HG03571 (cell line): Measurements from ENCODE around the gene PPAT.
"Not testable (repeated sequence)": the region's sequence is repeated elsewhere in the genome, so short reads cannot be mapped to it uniquely, and the experiment has no call there.

Experiments used
- ATAC-seq: cut with Tn5 transposase; IDR thresholded peaks from one replicate; pipeline ENCODE4 v1.9.1; 2021; ENCODE audit not compliant: unreplicated experiment

The PPAT gene

DNA sequence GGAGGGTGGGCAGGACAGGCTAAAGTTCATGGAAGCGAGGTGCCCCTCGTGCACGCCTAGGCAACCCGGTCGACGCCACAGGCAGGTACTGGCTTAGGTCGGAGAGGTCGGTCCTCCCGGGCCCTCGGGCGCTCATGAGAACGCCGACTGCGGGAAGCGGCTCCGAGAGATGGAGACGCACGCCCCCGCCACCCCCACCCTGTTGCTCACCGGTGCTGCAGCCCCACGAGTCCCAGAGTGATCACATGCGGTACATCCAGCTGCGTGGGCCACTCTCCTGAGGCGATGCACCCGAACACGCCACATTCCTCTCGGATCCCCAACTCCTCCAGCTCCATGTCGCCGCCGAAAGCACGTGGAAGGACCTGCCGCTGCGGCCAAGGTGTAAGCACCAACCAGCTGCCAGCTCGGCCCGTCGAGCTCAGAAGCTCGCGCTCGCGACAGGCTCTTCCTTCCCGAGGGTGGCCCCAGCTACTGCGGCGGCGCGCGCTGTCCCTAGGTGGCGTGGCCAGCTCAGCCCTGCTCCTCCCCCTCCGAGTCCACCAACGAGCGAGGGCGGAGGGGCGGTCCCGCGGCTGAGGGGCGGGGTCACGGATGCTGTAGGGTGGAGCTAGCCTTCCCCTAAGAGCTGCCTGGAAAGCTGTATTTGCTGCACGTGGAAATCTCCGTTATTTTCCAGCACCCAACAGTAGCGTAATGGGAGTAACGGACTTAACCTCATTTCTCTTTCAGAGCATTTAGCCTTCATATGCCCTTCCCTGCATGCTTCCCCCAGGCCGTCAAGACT, at the start of gene PPAT:
PPAT (minus strand) TSS at position 476 of the 787 bp plus-strand sequence; CDS start at position 338, 138 bp downstream.
- peak; percentile 77 for ATAC-seq

DNA sequence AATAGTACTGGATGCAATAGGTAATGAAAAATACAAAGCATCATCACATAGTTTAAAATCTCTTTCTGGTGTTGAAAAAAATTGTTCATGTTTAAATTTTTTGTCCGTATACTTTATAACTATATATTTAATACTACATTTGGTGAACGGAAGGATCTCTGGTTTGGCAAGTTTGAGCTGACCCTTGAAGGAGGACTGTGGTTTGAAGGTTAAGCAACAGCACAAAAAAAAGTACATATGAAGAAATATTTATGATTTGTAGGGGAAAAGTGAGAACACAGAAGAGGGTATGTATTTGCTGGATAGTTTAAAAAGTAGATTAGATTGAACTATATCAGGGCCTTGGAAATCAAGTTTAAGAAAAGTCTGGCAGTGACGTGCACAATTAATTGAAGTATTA, 45.3 kb upstream of the PPAT start:
- no peak for ATAC-seq

DNA sequence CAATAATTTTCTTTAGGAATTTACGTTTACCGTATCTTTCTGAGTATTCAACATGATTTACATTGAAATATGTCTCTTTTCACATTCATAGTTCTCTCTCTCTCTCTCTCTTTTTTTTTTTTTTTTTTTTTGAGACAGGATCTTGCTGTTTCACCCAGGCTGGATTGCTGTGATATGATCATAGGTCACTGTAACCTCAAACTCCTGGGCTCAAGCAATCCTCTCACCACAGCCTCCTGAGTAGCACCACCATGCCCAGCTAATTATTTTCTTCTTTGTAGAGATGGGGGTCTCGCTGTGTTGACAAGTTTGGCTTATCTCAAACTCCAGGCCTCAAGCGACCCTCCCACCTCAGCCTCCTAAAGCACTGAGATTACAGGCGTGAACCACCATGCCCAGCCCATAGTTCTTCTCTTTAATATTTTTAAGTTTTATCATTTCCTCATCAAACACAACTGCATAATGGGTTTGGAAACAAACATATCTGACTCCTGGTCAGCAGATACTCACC, 41.8 kb upstream of the PPAT start:
- no peak for ATAC-seq

DNA sequence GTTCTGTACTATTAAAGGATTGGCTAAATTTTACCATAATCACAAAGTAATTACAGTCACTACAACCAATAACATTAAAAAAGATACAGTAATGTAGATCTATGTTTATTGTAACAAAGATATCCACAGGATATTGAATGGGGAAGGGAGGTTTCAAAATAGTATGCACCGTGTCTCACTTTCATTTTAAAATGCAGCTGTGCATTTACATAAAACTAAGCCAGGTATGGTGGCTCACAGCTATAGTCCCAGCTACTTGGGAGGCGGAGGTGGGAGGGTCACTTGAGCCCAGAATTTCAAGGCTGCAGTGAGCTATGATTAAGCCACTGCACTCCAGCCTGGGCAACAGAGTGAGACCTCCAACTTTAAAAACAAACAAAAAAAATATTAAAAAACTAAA, 40.5 kb upstream of the PPAT start:
- ATAC-seq, result peak; percentile 61

DNA sequence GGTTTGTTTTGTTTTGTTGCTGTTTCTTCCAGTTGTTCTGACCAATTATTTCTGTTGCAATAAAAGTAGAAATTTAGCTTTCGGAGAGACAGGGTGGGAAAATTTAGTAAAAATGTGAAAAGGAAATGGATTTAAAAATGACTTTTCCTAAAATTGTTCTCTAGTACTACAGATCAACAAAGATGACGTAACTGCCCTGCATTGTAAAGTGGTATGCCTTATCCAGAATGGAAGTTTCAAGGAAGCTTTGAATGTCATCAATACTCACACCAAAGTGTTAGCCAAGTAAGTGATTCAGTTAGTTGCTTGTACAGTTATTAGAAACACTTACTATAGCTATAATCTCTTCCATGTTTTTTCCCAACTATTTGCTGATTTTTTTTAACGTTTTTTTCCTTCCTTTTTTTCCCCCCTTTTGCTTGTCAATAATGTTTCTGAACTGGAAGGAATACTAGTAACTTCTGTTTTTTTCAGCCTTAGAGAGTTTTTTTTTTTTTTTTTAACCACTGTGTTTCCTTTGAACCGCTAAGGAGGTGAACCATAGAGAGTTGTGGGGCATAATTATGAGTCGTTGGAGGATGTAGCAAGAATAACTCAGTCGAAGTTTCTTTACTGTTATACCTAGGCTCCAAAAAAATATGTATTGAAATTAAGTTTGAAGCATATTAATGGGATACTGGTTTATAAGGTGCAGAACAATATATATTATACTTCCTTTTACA, 34.2 kb upstream of the PPAT start:
- ATAC-seq, result no peak

DNA sequence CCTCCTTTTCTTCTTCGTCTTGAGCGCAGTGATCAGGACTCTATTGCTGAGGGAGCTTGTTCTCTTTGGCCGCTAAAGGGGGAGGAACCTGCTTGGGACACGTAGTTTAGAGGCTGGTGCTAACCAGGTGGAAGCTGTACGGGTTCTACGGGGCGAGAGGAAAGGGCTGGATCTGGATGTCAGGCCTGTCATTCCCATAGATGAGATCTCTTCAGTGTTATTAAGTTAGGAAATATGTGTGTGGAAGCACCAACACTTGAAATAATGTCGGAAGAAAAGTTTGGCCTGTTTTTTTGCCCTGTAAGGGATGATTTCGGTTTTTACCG, 32.6 kb upstream of the PPAT start:
- ATAC-seq, result peak; percentile 32

DNA sequence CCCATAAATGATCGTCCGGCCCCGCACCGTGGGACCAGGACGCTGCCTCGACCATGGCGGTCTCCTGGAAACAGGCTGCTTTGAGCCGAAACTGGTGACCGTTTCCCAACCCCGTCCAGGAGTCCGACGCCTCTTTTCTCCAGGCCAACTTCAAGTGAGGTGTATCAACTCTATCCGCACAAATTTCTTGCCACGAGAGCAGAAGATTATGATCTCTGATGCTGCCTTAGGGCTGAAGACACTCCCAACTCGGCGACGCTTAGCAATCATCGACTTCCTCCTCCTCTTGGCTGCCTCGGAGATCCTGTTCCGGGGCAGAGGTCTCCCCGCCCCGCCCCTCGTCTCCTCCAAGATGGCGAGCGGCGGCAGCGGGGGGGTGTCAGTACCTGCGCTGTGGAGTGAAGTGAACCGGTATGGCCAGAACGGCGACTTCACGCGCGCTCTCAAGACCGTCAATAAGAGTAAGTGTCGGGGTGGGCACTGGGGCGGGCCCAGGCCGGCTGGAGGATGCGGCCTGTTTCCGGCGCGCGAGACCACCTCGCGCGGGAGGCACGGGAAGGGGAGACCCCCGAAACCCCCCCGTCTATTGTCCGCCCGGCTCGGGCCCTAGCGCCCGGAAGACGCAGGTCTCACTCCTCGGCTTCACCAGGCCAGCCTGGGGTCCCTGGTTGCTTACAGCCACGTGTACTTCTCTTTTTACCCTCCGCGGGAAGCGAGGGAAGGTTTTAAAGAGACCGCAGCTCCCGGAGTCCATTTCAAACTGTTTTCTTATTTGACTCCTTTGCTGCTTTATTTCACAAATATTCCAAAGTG, 32.1 kb upstream of the PPAT start, which contains the start of gene SRP72:
SRP72 (plus strand) TSS at position 334 of the 813 bp plus-strand sequence; CDS start at position 353, 19 bp downstream.
- peak; percentile 97 for ATAC-seq

DNA sequence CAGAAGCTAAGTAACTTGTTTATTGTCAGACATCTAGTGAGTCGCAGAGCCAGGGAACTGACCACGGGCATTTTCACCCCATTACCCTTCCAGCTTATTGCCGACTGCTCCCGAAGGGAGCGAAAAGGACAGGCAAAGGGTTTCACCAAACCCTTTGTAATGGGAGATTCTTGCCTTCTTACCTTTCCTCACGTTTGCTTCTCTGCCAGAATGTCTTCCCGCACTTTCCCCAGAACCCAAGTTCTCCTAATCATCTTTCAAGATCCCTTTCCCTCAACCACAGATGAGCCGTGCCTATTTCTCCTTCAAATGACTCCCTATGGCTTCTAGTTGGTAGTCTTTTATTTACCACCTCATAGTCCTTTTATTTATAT, 31.5 kb upstream of the PPAT start:
- ATAC-seq, result no peak

DNA sequence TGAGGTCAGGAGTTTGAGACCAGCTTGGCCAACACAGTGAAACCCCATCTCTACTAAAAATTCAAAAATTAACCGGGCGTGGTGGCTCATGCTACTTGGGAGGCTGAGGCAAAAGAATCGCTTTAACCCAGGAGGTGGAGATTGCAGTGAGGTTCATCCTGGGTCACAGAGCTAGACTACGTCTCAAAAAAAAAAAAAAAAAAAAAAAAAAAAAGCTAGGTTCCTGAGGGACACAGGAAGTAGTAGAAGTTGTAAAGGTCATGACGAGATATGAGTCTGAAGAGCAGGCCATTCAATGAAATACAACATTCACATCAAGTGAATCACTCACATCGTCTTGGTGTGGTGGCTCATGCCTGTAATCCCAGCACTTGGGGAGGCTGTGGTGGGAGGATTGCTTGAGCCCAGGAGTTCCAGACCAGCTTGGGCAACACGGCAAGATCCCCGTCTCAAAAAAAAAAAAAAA, 30.9 kb upstream of the PPAT start:
- ATAC-seq, result not testable (repeated sequence)

DNA sequence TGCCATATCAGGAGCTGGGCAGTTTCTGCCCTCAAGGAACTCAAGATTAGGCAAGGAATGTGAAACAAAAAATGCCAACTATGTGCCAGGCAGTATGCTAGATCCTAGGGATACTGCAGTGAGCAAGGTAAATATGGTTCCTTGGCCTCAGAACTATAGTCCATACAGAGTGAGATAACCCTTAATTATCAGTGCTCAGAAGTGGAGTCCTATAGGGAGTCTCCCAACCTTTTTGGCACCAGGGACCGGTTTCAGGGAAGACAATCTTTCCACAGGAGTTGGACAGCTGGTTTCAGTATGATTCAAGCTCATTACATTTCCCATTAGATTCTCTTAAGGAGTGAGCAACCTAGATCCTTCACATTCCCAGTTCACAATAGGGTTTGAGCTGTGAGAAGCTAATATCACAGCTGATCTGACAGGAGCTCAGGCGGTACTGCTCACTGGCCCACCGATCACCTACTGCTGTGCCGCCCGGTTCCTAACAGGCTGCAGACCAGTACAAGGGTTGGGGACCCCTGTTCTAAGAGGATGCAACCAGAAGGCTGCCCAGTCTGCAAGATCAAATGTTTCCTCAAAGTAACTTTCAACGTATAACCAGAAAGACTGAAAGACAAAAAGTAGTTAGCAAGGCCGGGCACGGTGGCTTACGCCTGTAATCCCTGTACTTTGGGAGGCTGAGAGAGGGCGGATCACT, 30.3 kb upstream of the PPAT start:
- ATAC-seq, result no peak

DNA sequence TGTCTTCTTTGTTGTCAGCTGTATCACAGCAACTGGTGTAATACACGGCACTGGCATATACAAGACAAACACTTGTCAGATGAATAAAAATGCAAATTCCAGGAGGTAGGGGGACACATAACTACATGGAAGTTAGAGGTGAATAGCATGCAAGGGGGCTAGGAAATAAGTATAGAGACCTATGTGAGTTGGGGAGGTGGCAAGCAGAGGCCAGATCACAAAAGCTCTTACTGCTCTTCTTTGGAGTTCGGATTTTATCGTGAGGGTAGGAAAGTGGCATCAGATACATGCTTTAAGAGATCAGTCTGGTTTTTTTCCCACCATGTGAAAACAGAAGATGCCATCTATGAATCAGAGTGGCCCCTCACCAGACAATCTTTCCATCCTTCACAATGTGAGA, 29.2 kb upstream of the PPAT start:
- ATAC-seq, result no peak

DNA sequence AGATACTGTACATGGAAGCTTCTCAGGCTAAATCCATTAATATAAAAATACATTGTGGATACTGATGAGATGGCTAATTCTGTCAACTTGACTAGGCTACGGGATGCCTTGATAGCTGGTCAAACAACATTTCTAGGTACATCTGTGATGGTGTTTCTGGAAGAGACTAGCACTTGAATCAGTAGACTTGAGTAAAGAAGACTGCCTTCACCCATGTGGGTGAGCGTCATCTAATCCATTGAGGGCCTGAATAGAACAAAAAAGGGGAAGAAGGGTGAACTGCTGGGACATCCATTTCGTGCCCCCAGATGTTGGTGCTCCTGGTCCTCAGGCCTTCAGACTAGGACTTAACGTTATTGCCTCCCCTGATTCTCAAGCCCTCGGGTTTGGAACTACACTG, 28.3 kb upstream of the PPAT start:
- ATAC-seq, result no peak

DNA sequence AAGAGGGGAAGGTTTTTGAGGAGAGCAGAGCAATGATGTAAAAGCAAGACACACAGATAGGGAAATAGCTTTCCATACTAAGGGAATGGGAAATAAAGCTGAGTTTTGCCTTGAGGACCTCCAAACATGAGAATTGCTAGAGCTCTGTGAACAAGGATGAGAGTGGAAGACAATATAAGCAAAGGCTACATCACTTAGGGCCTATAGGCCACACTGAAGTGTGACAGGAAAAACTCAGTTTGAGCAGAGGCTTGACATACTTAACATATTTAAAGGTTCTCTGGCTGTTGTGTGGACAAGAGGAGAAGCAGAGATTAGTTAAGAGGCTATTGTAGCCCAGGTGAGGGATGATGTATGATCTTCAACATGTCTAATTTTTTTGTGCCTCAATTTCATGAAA, 26.7 kb upstream of the PPAT start:
- no peak for ATAC-seq

DNA sequence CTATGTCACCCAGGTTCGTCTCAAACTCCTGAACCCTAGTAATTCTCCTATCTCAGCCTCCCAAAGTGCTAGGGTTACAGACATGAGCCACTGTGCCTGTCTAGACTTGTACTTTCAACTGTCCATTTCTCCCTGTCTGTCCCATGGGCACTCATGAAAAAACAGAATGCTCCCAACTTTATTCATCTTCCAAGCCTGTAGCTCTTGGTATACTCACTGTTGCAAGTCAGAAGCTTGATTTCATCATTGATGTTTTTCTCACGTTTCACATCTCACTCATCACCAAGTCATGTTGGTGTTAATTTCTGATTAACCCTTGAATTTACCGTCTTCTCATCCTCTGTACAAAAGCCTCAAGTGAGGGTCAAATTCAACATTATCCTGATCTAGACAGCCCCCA, 24.7 kb upstream of the PPAT start:
- no peak for ATAC-seq

DNA sequence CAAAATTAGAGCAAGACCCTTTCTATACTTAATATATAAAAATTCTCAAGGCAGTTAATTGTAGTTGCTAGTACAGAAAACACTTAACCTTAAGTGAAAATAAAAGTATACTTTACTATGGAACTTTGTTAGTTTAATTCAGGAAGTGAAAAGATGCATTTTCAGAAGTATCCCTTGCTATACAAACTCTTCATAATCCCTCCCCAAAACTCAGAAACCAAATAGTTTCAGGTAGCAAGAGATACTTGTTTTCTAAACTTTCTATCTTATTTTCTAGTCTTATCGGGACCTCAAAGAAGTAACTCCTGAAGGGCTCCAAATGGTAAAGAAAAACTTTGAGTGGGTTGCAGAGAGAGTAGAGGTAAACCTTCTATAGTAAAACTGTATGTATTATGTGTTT, 14.9 kb upstream of the PPAT start:
- no peak for ATAC-seq

DNA sequence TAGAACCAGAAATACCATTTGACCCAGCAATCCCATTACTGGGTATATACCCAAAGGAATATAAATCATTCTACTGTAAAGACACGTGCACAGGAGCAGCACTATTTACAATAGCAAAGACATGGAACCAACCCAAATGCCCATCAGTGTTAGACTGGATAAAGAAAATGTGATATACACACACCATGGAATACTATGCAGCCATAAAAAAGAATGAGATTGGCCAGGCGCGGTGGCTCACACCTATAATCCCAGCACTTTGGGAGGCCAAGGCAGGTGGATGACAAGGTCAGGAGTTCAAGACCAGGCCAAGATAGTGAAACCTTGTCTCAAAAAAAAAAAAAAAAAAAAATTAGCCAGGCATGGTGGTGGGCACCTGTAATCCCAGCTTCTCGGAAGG, 14.1 kb upstream of the PPAT start:
- not testable (repeated sequence) for ATAC-seq

DNA sequence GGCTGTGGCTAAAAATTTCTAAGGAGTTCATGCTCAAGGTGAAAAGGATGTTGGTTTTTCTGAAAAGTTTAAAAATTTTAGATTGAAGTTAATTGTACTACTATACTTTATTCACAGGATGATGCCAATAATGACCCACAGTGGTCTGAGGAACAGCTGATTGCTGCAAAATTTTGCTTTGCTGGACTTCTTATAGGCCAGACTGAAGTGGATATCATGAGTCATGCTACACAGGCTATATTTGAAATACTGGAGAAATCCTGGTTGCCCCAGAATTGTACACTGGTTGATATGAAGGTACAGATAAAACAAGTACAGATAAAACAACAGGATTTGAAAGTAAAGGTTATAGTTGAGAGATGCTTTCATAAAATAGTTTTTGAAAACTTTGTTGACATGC, 12.9 kb upstream of the PPAT start:
- no peak for ATAC-seq

DNA sequence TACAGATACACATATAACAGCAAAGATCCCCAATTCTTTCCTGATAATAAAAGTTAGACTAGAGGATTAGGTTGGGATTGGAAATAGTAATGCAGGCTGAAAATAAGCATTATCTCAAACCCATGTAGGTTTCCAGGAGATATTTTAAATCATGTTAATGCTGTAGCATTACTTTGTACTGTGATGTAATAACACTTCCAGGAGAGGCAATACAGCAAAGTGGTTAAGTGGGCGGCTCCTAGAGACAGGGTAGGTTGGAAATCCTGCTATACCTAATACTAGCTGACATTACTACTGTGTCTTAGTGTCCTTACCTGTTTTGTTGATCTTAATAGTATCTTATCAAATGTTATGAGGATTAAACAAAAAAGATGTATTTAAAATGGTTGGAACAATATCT, 10.3 kb upstream of the PPAT start:
- no peak for ATAC-seq

DNA sequence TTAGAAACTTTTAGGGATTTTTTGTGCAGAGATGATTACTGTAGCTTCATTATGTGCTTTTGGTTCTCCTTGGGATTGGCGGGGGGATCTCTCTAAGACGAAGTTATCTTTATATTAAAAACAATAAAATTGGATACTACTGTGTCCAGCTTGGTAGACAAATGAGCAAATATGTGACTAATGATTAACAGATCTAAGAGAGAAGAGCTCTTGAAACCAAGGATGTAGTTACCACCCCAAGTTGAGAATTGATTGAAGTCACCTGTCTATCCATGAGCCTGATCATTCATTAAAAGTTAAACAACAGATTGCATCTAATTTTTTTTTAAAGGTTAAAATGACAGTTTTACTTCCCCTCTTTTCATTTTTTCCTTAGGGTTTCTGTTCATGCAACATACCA, 9.3 kb upstream of the PPAT start:
- ATAC-seq, result no peak

DNA sequence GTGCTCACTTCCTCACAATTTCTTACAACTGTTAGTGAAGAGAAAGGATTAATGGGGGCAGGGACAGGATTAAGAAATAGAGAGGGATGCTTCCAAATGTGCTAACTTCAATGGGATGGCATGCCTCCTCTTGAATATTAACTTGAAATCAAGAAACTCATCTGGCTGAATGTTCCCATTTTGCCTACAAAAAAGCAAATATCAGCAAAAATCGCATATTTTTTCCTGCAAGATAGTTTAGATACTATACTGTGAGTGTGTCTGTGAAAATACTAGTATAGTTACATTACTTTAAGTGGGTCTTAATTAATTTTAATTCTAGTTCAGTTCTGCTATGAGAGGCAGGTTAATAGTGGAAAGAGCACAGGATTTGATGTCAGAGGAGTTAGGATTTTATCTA, 5.6 kb upstream of the PPAT start:
- no peak for ATAC-seq

DNA sequence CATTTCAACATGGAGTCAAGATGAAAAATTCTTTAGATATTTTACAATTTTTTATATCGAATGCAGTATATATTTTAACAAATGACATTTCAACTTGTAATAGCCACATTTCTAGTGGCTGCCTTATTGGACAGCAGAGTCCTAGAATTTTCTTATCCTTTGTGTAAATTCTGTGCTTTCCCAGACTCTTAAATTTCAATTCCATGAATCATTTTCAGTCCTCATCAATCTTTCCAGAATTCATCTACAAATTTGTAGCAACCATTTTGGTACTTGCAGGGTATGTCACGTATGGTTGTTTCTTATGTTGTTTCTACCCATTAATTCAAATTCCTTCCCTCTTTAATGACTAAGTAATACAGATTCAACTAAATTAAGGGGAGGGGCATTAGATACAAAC, 3.4 kb upstream of the PPAT start:
- ATAC-seq, result no peak
